HAP-1 (cell line): Measurements from ENCODE around the gene PKN2.
"Not testable (repeated sequence)": the region's sequence is repeated elsewhere in the genome, so short reads cannot be mapped to it uniquely, and the experiment has no call there.

Experiments used
- DNase-seq, 2 experiments: peaks; one replicate each; pipeline ENCODE4 v3.0.0-alpha.2; 2016 to 2020; ENCODE audit warnings: low spot score in 2 of 2
- H3K27me3 ChIP-seq: fragments of 250-450 bp; sonication (Bioruptor Pico); 2 replicates; pipeline ENCODE4 v1.5.1; 2020; ENCODE audit warnings: low read depth, mild to moderate bottlenecking, moderate library complexity
- H3K36me3 ChIP-seq: fragments of 250-450 bp; sonication (Bioruptor Pico); replicated peaks from 2 replicates; pipeline ENCODE4 v1.5.1; 2020; ENCODE audit warnings: mild to moderate bottlenecking
- H3K4me1 ChIP-seq: fragments of 250-450 bp; sonication (Bioruptor Pico); 2 replicates; pipeline ENCODE4 v1.5.1; 2020; ENCODE audit warnings: mild to moderate bottlenecking
- H3K4me3 ChIP-seq: fragments of 250-450 bp; sonication (Bioruptor Pico); 2 replicates; pipeline ENCODE4 v1.5.1; 2020; ENCODE audit warnings: mild to moderate bottlenecking, moderate library complexity
- H3K9me3 ChIP-seq: fragments of 250-450 bp; sonication (Bioruptor Pico); 2 replicates; pipeline ENCODE4 v1.5.1; 2020; ENCODE audit warnings: mild to moderate bottlenecking, moderate library complexity
- in situ Hi-C: fragments of 300-500 bp; cut with MboI; formaldehyde crosslinking; loops from 3 replicates; pipeline ENCODE4 v1.14.3; 2020; ENCODE audit warnings: low sequenced_read_pairs, inconsistent platforms, mixed read lengths

The PKN2 gene

GRCh38 chr1:88801575-88802208 is 117.6 kb downstream of the PKN2 start:
- DNase-seq, result peak in 1 of 2 experiments; percentile 11
- Histone ChIP-seq H3K27me3 (no peaks in the 10 kb centered on the region), H3K9me3 (no peaks in the 10 kb centered on the region), H3K4me3 (no peak overlapping the region), H3K36me3 (peaks cover 20% of the 10 kb centered on the region), H3K4me1 (no peaks in the 10 kb centered on the region)
- in situ Hi-C loops, result no loop called here

- Histone ChIP-seq H3K36me3 (peaks cover 23% of the 10 kb centered on the region), H3K9me3 (no peaks in the 10 kb centered on the region), H3K4me3 (no peak overlapping the region), H3K27me3 (no peaks in the 10 kb centered on the region), H3K4me1 (no peaks in the 10 kb centered on the region)
- DNase-seq, result no peak
- in situ Hi-C loops, result no loop called here
Measured at GRCh38 chr1:88802404-88802803, 118.3 kb downstream of the PKN2 start.

- Histone ChIP-seq H3K4me1 (no peaks in the 10 kb centered on the region), H3K4me3 (no peak overlapping the region), H3K9me3 (no peaks in the 10 kb centered on the region), H3K36me3 (peaks cover 24% of the 10 kb centered on the region), H3K27me3 (no peaks in the 10 kb centered on the region)
- DNase-seq, result no peak
- in situ Hi-C loops, result no loop called here
Measured at GRCh38 chr1:88802950-88803349, 118.9 kb downstream of the PKN2 start.

GRCh38 chr1:88803444-88803843 is 119.4 kb downstream of the PKN2 start:
- Histone ChIP-seq H3K27me3 (no peaks in the 10 kb centered on the region), H3K9me3 (no peaks in the 10 kb centered on the region), H3K4me1 (no peaks in the 10 kb centered on the region), H3K36me3 (peaks cover 24% of the 10 kb centered on the region), H3K4me3 (no peak overlapping the region)
- in situ Hi-C loops, result no loop called here
- no peak for DNase-seq

GRCh38 chr1:88812366-88812765 is 128.3 kb downstream of the PKN2 start:
- no peak for DNase-seq

GRCh38 chr1:88813471-88813870 is 129.4 kb downstream of the PKN2 start:
- 0 out of 2 replicates have a peak, but pooled peaks cover 3% of the 10 kb centered on the region for H3K36me3 ChIP-seq

More at GRCh38 chr1:88812366-88812765, 128.3 kb downstream of the PKN2 start:
- Histone ChIP-seq H3K27me3 (no peaks in the 10 kb centered on the region), H3K4me3 (no peak overlapping the region), H3K4me1 (no peaks in the 10 kb centered on the region), H3K9me3 (no peaks in the 10 kb centered on the region), H3K36me3 (0 out of 2 replicates have a peak, but pooled peaks cover 5% of the 10 kb centered on the region)
- in situ Hi-C loops, result no loop called here

GRCh38 chr1:88819642-88820041 is 135.6 kb downstream of the PKN2 start:
- DNase-seq, in situ Hi-C loops, H3K27me3 ChIP-seq, H3K4me3 ChIP-seq, H3K36me3 ChIP-seq, H3K4me1 ChIP-seq, H3K9me3 ChIP-seq: not testable (repeated sequence)

More at GRCh38 chr1:88813471-88813870, 129.4 kb downstream of the PKN2 start:
- Histone ChIP-seq H3K4me1 (no peaks in the 10 kb centered on the region), H3K9me3 (no peaks in the 10 kb centered on the region), H3K27me3 (no peaks in the 10 kb centered on the region), H3K4me3 (no peak overlapping the region)
- DNase-seq, result no peak
- in situ Hi-C loops, result no loop called here

GRCh38 chr1:88825721-88826120 is 141.6 kb downstream of the PKN2 start:
- Histone ChIP-seq H3K36me3 (peaks cover 15% of the 10 kb centered on the region), H3K27me3 (no peaks in the 10 kb centered on the region)
- in situ Hi-C loops, result no loop called here

GRCh38 chr1:88847643-88848042 is 163.6 kb downstream of the PKN2 start:
- peak; percentile 6 to 26 for DNase-seq
- Histone ChIP-seq H3K27me3 (no peaks in the 10 kb centered on the region; the same call in 1 of the 2 replicates), H3K4me3 (no peak overlapping the region), H3K36me3 (no peaks in the 10 kb centered on the region), H3K9me3 (no peaks in the 10 kb centered on the region), H3K4me1 (no peaks in the 10 kb centered on the region; the same call in 1 of the 2 replicates)
- in situ Hi-C loops, result no loop called here

More at GRCh38 chr1:88825721-88826120, 141.6 kb downstream of the PKN2 start:
- Histone ChIP-seq H3K4me3 (no peak overlapping the region), H3K9me3 (no peaks in the 10 kb centered on the region), H3K4me1 (peaks cover 8% of the 10 kb centered on the region; the same call in 1 of the 2 replicates)
- DNase-seq, result no peak

- Histone ChIP-seq H3K9me3 (no peaks in the 10 kb centered on the region), H3K4me1 (no peaks in the 10 kb centered on the region; the same call in 1 of the 2 replicates), H3K36me3 (peaks cover 12% of the 10 kb centered on the region; the same call in 1 of the 2 replicates), H3K4me3 (no peak overlapping the region), H3K27me3 (no peaks in the 10 kb centered on the region; the same call in 1 of the 2 replicates)
- no peak for DNase-seq
- in situ Hi-C loops, result no loop called here
Measured at GRCh38 chr1:88851303-88852063, 167.4 kb downstream of the PKN2 start.

- no peak for DNase-seq
- Histone ChIP-seq H3K9me3 (no peaks in the 10 kb centered on the region), H3K4me1 (0 out of 2 replicates have a peak, but pooled peaks cover 3% of the 10 kb centered on the region), H3K4me3 (no peak overlapping the region), H3K36me3 (peaks cover 3% of the 10 kb centered on the region; the same call in 1 of the 2 replicates), H3K27me3 (no peaks in the 10 kb centered on the region)
- in situ Hi-C loops, result no loop called here
Measured at GRCh38 chr1:88867743-88868521, 183.9 kb downstream of the PKN2 start.

- DNase-seq, H3K36me3 ChIP-seq, H3K27me3 ChIP-seq, H3K9me3 ChIP-seq, H3K4me1 ChIP-seq, H3K4me3 ChIP-seq, in situ Hi-C loops: not testable (repeated sequence)
Measured at GRCh38 chr1:88869644-88870043, 185.6 kb downstream of the PKN2 start.

GRCh38 chr1:88873737-88874349 is 189.8 kb downstream of the PKN2 start:
- no peaks in the 10 kb centered on the region for H3K27me3 ChIP-seq
- in situ Hi-C loops, result no loop called here
- H3K4me1 ChIP-seq, result no peaks in the 10 kb centered on the region
- H3K36me3 ChIP-seq, result 0 out of 2 replicates have a peak, but pooled peaks cover 3% of the 10 kb centered on the region
- no peaks in the 10 kb centered on the region for H3K9me3 ChIP-seq
- DNase-seq, result no peak
- no peak overlapping the region for H3K4me3 ChIP-seq
